Fibroblast of skin of left quadriceps (primary cell): ENCODE data around the gene CHKB.
"Not testable (repeated sequence)": the region's sequence is repeated elsewhere in the genome, so short reads cannot be mapped to it uniquely, and the experiment has no call there.

ENCODE experiments used
- DNase-seq, 2 experiments: peaks; one replicate each; pipeline ENCODE4 v3.0.0-alpha.2; 2013; ENCODE audit warnings: low read depth in 2 of 2

The CHKB gene

DNA sequence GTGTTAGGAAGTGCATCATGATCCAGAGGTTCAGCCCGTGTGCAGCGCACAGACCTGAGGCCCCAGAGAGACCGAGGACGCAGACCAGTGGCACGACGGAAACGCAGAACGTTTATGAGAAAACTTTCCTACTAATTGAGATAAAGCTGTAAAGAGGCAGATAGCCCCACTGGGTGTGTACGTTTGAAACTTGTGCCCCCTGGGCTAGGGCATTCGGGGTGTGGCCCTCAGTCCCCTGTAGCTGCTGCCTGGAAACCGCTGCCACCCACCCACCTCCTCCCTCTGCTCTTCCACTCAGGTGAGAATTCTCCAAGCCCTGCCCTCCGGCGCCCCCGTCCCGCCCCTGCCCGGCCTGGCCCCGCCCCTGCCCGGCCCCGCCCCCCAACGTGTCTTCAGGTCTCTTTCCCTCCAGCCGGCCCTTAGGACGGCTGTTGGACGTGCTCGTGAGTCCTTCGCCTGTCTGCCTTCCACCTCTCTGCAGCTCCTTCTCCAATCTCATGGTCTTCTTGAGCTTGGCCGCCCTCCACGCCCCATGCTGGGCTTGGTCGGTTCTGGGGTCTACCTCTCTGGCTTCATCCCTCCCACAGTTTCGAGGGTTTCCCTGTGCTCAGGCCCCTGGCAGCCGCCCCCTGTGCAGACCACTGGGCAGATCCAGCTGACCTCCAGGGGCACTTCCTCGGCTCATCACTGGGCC, 30.0 kb upstream of the CHKB start:
- DNase-seq = no peak

DNA sequence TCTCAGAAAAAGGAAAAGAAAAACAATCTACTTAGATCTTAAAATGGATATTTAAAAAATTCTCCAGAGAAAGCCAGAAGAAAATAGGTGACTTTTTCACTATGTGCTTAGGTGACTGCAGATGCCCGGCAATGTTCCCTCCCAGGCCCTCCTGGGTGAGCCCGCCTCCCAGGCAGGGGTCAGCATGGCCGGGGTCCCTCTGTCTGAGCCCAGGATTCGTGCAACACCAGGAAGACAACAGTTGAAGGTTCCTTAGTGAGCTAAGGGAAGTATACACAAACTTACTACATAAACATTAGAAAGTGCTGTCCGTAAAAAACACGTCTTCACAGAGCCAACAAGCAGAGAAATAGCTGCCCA, 29.5 kb upstream of the CHKB start:
- no peak for DNase-seq

DNA sequence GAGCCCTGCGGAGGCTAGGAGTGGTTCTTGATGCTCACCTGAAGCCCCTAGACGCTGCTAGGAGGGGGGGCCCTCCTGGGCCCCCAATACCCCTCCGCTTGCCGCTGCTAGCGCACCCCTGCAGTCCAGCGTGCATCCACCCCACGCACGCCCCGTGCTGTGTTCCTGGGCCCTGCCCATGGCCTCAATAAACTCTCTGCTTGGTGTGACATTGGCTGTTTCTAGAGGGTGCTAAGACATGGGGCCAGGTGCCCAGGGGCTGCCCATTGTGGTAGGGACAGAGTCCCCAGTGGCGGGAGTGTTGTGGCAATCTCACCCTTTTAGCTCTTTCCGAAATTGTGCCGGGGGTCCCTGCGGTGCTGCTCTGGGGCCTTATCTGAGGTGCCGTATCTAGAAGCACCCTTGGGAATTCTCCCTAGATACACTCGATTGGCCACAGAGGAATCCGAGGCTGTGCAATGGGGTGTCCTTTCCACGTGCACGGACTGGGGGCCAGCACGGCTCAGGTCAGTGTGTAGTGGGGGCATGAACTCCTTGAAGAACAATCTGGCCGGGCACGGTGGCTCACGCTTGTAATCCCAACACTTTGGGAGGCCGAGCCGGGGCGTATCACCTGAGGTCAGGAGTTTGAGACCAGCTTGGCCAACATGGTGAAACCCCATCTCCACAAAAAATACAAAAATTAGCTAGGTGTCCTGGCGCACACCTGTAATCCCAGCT, 28.9 kb upstream of the CHKB start:
- DNase-seq = no peak

DNA sequence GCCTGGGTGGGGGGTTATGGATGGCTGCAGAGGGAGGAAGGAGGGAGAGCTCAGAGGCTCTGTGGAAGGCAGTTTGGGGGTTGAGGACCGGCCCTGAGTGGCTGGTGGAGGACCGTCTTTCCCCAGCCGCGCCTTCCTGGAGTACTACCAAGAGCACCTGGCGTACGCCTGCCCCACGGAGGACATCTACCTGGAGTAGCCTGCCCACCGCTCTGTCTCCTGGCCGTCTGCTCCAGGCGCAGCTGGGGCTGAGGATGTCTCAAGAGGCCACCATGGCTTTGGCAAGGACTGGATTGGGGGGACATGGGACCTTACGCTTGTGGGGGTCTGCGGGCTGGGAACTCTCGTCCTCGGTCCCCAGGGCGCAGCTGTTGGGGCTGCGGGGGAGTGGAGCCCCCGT, 27.9 kb upstream of the CHKB start:
- DNase-seq = no peak

DNA sequence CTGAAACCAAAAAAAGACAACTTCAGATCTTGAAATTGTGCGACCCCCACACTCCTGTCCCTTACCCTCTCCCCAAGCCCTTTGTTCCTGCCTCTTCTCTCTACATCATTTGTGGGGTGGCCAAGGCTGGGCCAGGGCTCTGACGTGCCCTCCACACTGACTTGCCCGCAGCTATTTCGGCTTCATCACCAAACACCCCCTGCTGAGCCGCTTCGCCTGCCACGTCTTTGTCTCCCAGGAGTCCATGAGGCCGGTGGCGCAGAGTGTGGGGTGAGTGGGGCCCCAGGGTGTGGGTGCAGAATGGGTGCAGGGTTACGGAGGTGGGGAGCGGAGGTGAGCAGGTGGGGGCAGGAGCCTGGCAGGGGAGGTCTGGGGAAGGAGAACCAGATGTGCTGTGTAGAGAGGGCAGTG, 27.4 kb upstream of the CHKB start:
- no peak for DNase-seq

DNA sequence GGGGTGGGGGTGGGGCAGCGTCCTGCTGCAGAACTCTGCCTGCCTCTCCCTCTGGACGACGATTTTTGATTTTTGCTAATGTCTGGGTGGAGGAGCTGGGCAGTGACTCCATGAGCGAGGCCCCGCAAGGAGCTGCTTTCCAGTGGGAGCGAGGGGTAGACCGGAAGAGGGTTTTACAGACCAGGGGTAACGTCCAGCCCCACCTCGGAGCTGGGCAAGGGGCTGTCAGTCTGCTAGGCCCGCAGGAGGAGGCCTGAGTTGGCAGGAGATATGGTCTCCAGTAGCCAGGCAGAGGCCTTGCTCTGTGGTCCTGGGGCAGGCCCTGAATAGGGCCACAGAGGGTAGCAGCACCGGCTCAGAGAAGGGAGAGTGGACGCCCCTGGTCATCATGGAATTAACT, 26.9 kb upstream of the CHKB start:
- DNase-seq = no peak

DNA sequence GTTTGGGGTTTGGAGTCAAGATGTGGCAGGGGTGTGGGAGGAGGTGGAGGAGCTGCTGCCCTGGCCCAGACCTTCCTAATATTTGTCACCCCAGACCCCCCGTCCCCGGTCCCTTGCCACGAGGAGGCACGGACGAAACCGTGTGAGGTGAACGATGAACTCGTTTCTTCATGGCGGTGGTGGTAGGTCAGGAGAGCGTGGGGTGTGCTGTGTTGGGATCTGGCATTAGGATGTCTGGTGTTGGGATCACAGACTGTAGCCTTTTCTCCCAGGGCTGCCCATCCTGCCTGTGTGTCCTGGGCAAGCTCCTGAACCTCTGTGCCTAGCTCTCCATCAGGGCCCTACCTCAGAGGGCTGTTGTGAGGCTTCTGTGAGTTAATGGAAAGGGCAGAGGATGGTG, 26.3 kb upstream of the CHKB start:
- no peak for DNase-seq

DNA sequence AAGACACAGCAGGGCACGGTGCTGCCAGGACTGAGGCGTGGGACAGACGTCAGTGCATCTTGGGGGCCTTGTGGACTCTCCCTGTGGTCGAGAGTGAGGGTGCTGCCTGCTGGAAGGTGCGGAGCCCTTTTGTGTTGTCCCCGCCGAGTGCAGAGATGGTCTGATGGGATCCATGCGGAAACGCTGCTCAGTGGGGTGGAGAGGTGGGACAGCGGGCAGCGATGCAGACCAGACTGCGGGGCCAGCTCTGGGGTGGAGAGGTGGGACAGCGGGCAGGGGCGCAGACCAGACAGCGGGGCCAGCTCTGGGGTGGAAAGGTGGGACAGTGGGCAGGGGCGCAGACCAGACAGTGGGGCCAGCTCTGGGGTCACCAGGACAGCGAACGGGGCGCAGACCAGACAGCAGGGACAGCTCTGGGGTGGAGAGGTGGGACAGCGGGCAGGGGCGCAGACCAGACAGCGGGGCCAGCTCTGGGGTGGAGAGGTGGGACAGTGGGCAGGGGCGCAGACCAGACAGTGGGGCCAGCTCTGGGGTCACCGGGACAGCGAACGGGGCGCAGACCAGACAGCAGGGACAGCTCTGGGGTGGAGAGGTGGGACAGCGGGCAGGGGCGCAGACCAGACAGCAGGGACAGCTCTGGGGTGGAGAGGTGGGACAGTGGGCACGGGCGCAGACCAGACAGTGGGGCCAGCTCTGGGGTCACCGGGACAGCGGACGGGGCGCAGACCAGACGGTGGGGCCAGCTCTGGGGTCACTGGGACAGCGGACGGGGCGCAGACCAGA, 25.6 kb upstream of the CHKB start:
- not testable (repeated sequence) for DNase-seq

DNA sequence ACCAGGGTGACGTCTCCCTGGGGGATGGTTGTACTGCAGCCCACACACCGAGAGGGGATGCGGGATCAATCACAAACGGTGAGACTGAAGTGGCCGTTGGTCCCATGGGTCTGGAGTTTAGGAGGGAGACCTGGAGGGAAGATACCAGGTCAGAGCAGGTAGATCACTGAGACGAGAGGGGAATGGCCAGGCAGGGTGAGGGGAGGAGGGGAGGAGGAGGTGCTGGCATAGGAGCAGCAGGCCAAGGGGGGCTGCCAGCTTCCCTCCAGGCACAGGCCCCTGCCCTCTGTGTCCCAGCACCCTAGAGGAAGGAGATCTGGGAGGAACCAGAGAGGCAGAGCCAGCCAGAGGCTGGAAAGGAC, 25.0 kb upstream of the CHKB start:
- DNase-seq = no peak

DNA sequence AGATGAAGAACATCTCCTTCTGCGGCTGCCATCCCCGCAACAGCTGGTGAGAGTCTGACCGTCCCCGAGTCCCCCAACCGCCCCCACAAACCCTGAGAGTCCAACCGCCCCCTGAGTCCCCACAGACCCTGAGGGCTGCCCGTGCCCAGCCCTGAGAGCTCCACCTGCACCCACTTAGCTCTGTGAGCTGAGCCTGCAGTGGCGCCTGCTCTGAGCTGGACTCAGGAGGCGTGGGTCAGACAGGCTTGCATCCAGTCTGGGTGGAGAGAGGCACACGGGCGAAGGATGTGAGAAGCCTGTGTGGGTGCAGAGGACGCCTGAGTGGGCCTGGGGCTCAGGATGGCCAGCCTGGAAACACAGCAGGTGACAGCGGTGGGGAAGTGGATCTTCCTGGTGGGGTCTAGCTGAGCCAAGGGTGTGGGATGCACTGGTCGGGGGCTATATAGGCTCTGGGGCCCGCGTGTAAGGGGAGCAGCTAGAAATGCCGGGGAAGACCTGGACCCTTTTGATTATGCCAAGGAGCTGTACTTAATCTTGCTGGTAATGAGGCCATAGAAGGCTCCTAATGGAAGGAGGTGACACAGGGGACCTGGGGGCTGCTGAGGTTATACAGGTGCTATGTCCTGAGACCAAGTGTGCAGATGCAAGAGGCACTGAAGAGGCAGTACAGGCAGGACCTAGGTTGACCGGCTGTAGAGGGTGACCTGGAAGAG, 24.5 kb upstream of the CHKB start:
- no peak for DNase-seq

DNA sequence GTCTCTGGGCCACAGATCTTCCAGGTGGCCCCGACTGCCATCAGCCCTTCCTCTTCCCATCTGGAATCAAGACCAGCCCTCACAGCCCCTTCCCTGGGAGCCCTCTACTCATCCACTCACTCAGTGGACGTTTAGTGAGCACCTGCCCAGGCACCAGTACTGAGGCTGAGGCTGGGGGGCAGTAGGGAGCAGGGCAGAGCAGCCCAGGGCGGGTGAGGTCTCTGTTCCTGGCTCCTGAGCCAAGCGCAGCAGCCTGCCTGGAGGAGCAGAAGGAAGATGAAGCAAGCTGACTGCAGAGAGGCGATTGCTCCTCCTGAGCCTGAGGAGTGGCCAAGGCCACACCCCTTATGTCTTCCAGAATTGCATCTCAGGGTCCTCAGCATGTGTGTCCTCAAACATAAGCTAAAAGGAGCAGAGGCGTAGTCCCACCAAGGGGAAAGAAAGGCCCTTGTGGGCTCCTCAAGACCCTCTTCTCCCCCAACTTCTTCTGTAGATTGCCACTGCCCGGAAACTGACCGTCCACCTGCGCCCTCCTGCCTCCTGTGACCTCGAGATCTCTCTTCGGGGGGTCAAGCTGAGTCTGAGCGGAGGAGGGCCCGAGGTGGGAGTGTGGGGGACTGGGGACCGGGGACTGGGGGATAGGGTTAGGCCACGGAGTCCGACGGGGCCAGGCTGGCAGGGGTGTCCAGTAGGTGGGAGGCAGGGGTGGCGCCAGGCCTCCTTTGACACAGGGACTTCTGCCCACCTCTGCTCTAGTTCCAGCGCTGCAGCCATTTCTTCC, 23.7 kb upstream of the CHKB start:
- DNase-seq = no peak

DNA sequence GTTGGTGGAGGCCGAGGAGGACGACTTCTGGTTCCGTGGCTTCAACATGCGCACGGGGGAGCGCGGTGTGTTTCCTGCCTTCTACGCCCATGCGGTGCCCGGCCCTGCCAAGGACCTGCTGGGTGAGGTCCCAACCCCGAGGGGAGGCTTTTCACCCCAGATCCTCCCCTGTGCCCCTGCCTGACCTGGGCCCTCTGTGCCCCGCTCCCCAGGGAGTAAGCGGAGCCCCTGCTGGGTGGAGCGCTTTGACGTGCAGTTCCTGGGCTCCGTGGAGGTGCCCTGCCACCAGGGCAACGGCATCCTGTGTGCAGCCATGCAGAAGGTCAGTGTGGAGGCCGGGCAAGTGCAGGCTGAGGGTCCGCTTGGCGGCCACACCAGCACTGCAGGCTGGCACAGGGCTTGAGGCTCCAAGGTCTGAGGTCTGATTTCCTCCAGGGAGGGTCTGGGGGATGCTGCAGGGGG, 23.0 kb upstream of the CHKB start:
- DNase-seq = no peak

DNA sequence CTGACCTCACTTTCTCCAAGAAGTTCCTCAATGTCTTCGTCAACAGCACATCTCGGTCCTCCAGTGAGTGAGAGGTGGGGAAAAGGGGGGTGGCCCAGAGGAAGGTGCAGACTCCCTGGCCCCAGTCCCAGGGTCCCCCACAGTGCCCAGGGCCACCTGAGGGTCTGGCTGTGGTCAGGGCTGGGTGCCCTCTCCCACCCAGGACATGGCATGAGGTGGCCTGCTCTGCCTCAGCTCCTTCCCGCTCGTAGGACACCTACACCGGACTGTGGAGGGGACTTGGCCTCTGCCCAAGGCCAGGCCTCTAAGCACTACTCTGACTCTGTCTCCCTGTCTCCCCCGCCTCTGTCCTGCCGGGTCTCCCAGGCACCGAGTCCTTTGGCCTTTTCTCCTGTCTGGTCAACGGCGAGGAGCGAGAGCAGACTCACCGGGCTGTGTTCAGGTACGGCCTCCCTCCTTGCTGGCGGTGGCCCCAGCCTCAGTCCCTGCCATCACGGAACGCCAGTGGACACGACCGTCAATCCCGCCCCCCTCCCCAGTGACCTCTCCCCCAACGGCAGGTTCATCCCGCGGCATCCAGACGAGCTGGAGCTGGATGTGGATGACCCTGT, 22.5 kb upstream of the CHKB start:
- no peak for DNase-seq

DNA sequence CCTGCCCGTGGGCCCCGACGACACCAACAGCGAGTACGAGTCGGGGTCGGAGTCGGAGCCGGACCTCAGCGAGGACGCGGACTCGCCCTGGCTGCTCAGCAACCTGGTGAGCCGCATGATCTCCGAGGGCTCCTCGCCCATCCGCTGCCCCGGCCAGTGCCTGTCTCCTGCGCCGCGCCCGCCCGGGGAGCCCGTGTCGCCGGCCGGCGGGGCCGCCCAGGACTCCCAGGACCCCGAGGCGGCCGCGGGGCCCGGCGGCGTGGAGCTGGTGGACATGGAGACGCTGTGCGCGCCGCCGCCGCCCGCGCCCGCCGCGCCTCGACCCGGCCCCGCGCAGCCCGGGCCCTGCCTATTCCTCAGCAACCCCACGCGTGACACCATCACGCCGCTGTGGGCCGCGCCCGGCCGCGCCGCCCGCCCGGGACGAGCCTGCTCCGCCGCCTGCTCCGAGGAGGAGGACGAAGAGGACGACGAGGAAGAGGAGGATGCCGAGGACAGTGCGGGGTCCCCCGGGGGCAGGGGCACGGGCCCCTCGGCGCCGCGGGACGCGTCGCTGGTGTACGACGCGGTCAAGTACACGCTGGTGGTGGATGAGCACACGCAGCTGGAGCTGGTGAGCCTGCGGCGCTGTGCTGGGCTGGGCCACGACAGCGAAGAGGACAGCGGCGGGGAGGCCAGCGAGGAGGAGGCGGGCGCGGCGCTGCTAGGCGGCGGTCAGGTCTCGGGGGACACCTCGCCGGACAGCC, 21.8 kb upstream of the CHKB start:
- DNase-seq = no peak

DNA sequence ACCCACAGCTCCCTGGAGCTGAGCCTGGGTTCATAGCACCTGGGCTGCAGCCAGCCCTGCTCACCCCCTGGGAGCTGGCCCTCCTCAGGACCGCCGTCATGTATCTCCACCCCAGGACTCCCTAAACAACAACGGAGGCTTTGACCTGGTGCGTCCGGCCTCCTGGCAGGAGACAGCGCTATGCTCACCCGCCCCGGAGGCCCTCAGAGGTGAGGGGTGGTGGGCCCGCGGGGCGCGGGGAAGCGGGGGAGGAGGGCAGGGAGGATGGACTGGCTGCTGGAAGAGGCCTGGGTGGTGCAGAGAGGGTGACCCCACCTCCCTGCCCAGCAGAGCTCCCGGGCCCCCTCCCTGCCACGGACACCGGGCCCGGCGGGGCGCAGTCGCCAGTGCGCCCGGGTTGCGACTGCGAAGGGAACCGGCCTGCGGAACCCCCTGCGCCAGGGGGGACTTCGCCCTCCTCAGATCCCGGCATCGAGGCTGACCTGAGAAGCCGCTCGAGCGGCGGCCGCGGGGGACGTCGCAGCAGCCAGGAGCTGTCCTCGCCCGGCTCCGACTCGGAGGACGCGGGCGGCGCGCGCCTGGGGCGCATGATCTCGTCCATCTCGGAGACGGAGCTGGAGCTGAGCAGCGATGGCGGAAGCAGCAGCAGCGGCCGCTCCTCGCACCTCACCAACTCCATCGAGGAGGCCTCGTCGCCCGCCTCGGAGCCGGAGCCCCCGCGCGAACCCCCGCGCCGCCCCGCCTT, 21.0 kb upstream of the CHKB start:
- DNase-seq = no peak

DNA sequence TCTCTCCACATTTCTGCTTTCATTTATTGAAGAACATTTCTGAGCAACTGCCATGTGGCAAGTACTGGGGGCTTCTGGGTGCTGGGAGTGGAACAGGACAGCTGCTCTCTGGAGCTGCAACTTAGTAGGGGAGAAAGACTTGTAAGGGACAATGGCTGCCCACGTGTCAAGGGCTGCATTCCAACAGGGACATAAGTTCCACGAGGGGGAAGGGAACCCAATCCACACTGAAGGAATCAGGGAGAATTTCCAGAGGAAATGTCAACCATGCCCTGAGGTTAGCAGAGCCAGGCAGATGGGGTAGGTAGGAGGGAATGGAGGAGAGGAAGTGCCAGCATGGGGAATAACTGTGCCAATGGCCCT, 19.7 kb upstream of the CHKB start:
- DNase-seq = no peak

DNA sequence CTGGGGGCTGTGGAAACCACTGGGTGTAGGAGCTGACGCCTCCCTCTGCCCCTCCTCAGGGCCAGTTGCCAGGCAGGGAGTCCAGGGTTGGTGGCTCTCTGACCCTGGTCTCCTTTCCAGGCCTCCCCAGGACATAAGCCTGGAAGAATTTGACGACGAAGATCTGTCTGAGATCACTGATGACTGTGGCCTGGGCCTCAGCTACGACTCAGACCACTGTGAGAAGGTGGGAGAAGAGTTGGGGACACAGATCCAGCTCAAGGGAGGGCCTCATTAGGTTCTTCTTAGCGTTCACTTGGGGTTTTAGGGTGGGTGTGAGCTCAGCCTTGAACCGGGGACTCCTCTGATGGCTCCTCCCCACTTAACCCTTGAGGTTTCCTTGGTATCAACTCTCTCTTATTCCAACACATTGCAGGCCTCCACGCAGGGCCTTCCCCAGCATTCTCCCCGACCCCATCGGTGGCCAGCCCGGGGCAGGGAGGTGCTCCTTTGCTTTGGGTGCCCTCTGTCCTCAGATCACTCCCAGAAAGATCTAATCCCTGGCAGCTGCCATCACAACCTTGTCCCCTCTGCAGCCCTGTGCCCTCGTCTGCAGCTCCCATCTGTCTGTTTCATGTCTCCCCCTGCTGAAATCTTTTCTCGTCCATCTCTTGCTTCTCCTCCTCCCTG, 19.2 kb upstream of the CHKB start:
- no peak for DNase-seq

DNA sequence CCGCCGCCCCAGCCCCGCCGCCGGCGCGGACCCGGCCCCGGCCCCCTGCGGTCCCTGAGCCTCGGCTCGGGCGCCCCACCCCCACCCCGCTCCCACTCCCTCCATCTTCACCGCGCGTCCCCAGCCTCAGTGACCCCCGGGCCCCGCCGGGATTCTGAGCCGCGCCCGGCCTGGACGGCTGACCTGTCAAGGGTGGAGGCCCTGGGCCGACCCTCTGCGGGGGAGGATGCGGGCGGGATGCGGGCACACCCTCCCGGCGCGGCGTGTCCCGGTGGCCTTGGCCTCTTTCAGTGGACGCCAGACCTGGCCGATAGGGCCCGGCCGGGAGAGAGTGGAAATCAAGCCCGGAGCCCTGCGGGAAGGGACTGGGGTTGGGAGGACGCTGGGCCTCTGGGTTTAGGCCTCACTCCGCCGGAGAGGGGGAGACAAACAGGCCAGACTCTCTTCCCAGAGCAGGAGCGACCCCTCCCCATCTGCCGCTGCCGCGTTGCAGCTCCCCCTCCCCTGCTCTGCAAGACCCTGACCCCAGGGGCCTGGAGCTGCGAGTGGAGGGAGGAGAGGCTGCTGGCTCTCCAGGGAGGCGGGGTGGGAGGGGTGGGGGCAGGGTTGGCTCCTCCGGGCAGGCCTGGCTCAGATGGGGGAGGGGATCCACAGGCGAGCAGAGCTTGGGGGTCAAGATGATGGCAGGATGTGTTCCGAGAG, 18.5 kb upstream of the CHKB start:
- DNase-seq = no peak

DNA sequence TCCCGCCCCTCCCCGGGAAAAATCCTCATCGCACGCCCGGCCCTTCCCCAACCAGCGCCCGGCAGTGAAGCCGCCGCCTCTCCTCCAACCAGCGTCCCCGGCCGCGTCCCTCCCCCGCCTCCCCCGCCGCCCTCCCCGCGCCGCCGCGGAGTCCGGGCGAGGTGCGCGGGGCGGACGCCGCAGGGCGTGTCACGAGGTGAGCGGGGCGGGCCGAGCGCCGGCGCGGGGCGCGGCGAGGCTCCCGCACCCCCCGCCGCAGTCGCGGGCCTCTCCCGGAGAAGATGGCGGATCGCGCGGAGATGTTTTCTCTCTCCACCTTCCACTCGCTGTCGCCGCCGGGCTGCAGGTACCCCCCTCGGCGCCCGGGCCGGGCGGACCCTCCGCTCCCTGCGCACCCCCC, 17.9 kb upstream of the CHKB start, which contains the start of gene MAPK8IP2:
MAPK8IP2 (plus strand) TSS at position 256 of the 400 bp plus-strand sequence; CDS start at position 282, 26 bp downstream.
- DNase-seq = no peak
